GM19372 (cell line): ENCODE results near the gene MYH6.

Source experiments
- ATAC-seq: cut with Tn5 transposase; IDR thresholded peaks from one replicate; pipeline ENCODE4 v1.9.1; 2021; ENCODE audit warnings: mild to moderate bottlenecking, low read depth, moderate library complexity; ENCODE audit not compliant: unreplicated experiment

Gene MYH6

GRCh38 chr14:23344481-23344880 is 63.6 kb downstream of the MYH6 start:
- no peak for ATAC-seq

DNA sequence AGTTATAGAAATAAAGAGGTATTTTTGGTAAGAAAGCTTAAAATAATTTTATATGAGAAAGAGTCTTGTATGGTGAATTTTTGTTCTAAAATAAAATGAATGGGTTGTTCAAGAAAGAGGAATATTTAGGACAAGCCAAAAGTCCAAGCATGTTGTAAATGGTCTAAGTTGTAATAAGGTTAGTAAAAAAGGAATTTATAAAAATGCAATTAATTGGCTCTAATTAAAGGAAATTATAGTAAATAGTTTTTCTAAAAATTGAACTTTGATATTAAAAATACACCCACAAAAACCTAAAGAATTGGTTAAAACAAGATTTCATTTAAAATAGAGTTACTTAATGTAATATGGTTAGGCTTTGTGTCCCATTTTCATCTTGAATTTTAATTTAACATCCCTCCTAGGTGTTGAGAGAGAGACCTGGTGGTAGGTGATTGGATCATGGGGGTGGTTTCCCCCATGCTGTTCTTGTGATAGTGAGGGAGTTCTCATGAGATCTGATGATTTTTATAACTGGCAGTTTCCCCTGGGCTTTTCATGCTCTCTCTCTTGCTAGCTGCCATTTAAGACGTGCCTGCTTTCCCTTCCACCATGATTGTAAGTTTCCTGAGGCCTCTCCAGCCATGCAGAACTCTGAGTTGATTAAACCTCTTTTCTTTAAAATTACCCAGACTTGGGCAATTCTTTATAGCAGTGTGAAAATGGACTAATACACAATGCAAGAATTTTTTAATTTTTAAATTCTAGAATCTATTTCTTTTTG is 68.4 kb downstream of the MYH6 start:
- no peak for ATAC-seq

DNA sequence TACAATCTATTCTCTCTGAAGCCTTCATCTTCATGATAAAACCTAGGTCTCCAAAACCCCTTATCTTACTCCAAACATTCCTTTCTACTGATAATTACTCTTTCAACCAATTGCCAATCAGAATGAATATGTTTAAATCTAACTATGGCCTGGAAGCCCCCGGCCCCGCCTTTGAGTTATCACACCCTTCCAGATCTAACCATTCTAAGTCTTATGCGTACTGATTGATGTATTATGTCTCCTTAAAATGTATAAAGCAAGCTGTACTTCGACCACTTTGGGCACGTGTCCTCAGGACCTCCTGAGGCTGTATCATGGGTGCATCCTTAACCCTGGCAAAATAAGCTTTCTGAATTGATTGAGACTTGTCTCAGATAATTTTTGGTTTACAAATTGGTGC is 72.5 kb downstream of the MYH6 start:
- ATAC-seq = no peak
